ENCODE results near the gene TUBB4A.

- TF ChIP-seq CTCF (conservative IDR thresholded peaks at IDR 0.05) (no peak), EZH2 (IDR thresholded peaks at IDR 0.05; ENCODE audit: low read depth) (no peak)
These were observed 29.4 kb downstream of the TUBB4A start for GRCh38 chr19:6472713-6473112.
